ENCODE data around the gene UNKL.
A peak's percentile ranks its signal among the peaks of the same experiment; 100 is the strongest.

The UNKL gene

DNA sequence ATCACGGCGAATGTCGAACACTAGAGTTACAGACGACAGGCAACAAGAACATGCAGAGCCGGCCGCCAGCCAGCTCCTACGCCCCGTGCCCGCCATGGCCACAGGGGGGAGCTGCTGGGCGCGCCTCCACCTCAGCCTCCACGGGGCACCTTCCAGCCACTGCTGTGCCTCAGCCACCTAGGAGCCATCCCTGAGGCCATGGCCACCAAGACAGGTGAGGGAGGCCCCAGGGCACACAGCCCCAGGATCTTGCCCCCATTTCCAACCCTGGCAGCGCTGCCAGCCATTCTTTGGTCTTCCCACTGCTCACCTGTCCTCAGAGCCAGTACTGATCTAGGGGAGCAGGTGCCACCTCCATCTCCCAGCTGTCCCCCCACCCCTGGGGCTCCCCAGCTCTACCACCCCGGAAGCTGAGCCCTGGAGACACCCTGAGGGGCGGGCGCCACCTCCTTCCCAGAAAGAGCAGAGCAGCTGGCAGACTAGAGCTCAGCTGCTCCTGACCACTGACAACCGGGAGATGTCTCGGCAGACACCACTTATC is 50.9 kb downstream of the UNKL start:
- TF ChIP-seq RAD21 (IDR thresholded peaks at IDR 0.05; ENCODE audit: low read depth), result peak; percentile 50
- TF ChIP-seq YY1 (IDR thresholded peaks at IDR 0.05; ENCODE audit: low read depth), result no peak
- no peak for TF ChIP-seq ZBTB7A (IDR thresholded peaks at IDR 0.05; ENCODE audit: low read depth)
- no peak for TF ChIP-seq TCF12 (IDR thresholded peaks at IDR 0.05; ENCODE audit: low read depth)
- TF ChIP-seq, protein P1, sequence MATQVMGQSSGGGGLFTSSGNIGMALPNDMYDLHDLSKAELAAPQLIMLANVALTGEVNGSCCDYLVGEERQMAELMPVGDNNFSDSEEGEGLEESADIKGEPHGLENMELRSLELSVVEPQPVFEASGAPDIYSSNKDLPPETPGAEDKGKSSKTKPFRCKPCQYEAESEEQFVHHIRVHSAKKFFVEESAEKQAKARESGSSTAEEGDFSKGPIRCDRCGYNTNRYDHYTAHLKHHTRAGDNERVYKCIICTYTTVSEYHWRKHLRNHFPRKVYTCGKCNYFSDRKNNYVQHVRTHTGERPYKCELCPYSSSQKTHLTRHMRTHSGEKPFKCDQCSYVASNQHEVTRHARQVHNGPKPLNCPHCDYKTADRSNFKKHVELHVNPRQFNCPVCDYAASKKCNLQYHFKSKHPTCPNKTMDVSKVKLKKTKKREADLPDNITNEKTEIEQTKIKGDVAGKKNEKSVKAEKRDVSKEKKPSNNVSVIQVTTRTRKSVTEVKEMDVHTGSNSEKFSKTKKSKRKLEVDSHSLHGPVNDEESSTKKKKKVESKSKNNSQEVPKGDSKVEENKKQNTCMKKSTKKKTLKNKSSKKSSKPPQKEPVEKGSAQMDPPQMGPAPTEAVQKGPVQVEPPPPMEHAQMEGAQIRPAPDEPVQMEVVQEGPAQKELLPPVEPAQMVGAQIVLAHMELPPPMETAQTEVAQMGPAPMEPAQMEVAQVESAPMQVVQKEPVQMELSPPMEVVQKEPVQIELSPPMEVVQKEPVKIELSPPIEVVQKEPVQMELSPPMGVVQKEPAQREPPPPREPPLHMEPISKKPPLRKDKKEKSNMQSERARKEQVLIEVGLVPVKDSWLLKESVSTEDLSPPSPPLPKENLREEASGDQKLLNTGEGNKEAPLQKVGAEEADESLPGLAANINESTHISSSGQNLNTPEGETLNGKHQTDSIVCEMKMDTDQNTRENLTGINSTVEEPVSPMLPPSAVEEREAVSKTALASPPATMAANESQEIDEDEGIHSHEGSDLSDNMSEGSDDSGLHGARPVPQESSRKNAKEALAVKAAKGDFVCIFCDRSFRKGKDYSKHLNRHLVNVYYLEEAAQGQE (IDR thresholded peaks at IDR 0.05; ENCODE audit: low read depth), result no peak
- TF ChIP-seq CEBPB (IDR thresholded peaks at IDR 0.05), result no peak
- TF ChIP-seq TAF1 (IDR thresholded peaks at IDR 0.05; ENCODE audit: low read depth), result no peak
- TF ChIP-seq, protein P2, sequence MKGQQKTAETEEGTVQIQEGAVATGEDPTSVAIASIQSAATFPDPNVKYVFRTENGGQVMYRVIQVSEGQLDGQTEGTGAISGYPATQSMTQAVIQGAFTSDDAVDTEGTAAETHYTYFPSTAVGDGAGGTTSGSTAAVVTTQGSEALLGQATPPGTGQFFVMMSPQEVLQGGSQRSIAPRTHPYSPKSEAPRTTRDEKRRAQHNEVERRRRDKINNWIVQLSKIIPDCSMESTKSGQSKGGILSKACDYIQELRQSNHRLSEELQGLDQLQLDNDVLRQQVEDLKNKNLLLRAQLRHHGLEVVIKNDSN (IDR thresholded peaks at IDR 0.05), result no peak

DNA sequence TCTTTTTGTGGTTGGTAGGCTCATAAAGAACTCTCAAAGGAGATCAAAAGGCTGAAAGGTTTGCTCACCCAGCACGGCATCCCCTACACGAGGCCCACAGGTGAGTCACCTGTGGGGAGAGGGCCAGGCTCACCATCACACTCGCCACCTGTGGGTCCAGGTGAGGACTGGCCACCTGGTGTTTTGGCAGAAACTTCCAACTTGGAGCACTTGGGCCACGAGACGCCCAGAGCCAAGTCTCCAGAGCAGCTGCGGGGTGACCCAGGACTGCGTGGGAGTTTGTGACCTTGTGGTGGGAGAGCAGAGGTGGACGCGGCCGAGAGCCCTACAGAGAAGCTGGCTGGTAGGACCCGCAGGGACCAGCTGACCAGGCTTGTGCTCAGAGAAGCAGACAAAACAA is 51.7 kb downstream of the UNKL start:
- TF ChIP-seq YY1 (IDR thresholded peaks at IDR 0.05; ENCODE audit: low read depth), result no peak
- TF ChIP-seq, protein P2 (IDR thresholded peaks at IDR 0.05), result no peak
- no peak for TF ChIP-seq EGR1 (IDR thresholded peaks at IDR 0.05)
- TF ChIP-seq EP300 (IDR thresholded peaks at IDR 0.05; ENCODE audit: borderline replicate concordance), result no peak
- TF ChIP-seq, protein P1 (IDR thresholded peaks at IDR 0.05; ENCODE audit: low read depth), result no peak
- no peak for TF ChIP-seq CEBPB (IDR thresholded peaks at IDR 0.05)
- TF ChIP-seq CREB1 (IDR thresholded peaks at IDR 0.05; ENCODE audit: low read depth), result no peak

DNA sequence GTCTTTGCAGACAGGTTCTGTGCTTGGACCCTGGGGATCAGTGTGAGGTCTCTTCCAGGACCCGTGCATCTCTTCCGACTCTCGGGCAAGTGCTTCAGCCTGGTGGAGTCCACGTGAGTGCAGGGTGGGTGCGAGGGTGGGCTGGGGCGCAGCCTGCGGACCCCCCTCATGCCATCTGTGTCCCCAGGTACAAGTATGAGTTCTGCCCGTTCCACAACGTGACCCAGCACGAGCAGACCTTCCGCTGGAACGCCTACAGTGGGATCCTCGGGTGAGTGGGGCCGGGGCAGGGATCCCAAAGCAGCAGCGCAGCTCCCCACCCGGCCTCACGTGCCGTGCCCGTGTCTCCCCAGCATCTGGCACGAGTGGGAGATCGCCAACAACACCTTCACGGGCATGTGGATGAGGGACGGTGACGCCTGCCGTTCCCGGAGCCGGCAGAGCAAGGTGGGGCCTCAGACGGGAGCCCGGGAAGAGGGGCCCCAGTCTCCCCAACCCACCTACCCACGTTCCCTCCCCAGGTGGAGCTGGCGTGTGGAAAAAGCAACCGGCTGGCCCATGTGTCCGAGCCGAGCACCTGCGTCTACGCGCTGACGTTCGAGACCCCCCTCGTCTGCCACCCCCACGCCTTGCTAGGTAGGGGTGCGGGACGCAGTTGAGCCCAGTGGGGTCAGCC is 52.7 kb downstream of the UNKL start:
- TF ChIP-seq, protein P3, sequence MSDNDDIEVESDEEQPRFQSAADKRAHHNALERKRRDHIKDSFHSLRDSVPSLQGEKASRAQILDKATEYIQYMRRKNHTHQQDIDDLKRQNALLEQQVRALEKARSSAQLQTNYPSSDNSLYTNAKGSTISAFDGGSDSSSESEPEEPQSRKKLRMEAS (IDR thresholded peaks at IDR 0.05), result no peak
- no peak for TF ChIP-seq TAF1 (IDR thresholded peaks at IDR 0.05; ENCODE audit: low read depth)
- no peak for TF ChIP-seq CREB1 (IDR thresholded peaks at IDR 0.05; ENCODE audit: low read depth)
- TF ChIP-seq ZBTB7A (IDR thresholded peaks at IDR 0.05; ENCODE audit: low read depth), result no peak

DNA sequence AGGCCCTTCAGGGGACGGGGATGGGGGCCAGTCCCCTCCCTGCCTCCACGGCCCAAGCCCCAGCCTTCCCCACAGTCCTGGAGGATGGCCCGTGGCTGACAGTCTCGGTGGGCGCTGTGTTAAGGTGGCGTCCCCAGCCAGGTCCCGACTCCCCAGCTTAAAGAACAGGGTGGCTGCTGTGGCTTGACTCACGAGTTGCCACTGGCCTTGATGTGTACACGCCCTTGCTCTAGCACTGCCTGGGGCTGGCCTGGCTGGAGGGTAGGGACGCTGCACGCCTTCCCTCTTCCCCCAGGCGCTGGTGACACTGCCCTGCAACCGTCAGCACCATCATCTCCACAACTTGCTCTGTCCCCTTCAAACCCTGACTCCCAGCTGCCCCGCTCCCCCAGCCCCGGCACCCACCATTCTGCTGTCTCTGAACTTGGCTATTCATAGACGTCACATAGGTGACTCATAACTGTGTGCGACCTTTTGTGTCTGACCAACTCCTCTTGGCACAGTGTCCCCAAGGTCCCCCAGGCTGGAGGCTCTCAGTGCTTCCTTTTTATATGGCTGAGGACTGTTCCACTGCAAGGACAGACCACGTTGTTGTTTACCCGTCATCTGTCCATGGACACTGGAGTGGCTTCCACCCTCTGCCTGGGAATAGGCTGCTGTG is 56.5 kb downstream of the UNKL start:
- no peak for TF ChIP-seq ZBTB7A (IDR thresholded peaks at IDR 0.05; ENCODE audit: low read depth)
- no peak for TF ChIP-seq CEBPB (IDR thresholded peaks at IDR 0.05)

DNA sequence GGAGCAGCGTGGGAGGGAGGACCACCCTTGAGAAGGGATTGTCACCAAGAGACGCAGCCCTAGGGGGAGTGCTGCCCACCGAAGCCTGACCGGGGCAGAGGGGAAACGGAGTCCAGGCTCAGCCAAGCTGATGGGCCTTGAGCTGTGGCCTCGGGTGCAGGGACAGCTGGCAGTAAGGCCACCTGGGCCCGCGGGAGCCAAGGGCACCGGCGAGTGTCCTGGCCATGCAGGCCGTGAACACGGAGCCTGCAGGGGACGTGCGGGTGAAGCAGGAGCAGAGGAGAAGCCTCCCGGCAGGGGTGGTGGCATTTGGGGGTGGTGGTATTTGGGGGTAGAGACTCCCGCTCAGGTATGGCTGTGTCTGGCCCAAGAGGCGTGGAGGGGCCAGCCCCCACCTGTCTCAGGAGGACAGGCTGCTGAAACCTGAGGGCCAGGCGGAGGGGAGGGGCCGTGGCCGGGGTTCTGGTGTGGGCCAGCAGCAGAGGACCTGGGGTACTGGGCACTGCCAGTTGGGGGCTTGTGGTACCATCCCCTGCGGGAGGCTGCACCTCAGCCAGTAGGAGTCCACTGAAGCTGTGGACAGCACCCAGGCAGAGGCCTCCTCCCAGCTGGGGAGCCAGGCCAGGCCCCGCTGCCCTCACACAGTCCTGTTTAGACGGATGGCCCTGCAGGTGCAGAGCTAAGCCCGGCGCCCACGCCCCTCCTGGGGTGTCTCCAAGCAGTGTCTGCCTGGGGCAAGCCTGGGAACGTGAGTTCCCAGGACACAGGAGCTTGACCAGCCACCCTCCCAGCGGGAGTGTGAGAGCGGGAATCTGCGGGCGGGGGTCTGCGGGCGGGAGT is 58.2 kb downstream of the UNKL start:
- TF ChIP-seq, protein P2 (IDR thresholded peaks at IDR 0.05), result no peak
- TF ChIP-seq YY1 (IDR thresholded peaks at IDR 0.05; ENCODE audit: low read depth) (no peak), TAF1 (IDR thresholded peaks at IDR 0.05; ENCODE audit: low read depth) (no peak)

DNA sequence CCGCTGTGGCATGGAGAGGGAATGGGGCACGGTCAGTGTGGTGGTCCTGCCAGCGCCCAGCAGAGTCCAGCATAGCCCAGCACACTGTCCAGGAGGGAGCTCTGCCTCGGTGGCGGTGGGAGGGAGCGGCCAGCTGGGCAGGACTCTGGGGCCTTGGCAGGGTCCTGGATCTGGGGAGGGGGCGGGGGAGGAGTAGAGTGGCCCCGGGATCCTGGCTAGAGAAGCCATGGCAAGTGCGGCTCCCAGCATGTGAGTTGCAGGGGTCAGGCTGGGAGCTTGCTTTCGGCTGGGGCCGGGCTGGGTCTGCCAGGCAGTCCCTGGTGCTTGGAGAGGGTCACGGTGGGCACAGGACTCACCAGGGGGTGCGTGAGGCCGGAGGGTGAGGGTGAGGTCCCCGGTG is 58.9 kb downstream of the UNKL start:
- TF ChIP-seq, protein P3 (IDR thresholded peaks at IDR 0.05), result no peak
- TF ChIP-seq EP300 (IDR thresholded peaks at IDR 0.05; ENCODE audit: borderline replicate concordance) (no peak), YY1 (IDR thresholded peaks at IDR 0.05; ENCODE audit: low read depth) (no peak), TEAD4 (IDR thresholded peaks at IDR 0.05) (no peak)
- TF ChIP-seq, protein P2 (IDR thresholded peaks at IDR 0.05), result no peak

All from Ishikawa (cell line).